RWPE1 (cell line): ENCODE data around the gene IFIH1.

Experiments
- CTCF ChIA-PET: fragments of 350-600 bp; sonication (Branson Sonifier 250); formaldehyde crosslinking; extraction: SDS; loops from one replicate; lab custom pipeline; 2021; lab: Yijun Ruan, JAX
- POLR2A ChIA-PET: fragments of 400-600 bp; formaldehyde crosslinking; extraction: SDS; loops from one replicate; lab custom pipeline; 2020; ENCODE audit warnings: antibody characterized with exemption; ENCODE audit not compliant: low non-redundant PET; lab: Yijun Ruan, JAX
- DNase-seq: peaks from one replicate; pipeline ENCODE4 v3.0.0; 2012; ENCODE audit warnings: low spot score
- H3K27ac ChIP-seq: fragments of 450-650 bp; 2 replicates; pipeline ENCODE4 v1.5.1; 2017
- TF ChIP-seq, protein P1 (sequence below): fragments of 450-650 bp; conservative IDR thresholded peaks from 2 replicates; pipeline ENCODE4 v1.5.1; 2017; ENCODE audit warnings: low read depth, mild to moderate bottlenecking

The IFIH1 gene

DNA sequence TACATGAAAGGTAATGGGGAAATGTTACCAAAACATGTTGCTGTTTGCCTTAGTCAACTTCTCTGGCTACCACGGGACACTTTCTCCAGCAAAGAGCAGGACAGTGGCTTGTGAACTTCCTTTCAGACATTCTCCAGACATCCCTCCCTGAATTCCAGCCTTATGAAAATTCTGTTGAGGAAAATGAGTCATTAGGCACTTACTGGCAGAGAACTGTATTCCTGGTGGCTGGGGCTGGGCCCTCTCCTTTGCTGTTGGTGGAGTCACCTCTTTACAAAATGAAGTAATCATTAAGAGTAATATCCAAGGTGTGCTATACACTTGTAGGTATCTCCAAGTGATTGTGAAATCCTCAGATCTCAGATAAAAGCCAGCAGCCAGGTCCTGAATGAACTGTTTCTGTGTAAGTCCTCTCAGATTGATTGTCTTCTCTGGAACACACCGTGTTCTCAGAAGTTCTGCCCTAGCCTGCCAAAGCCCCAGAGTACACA, 73.9 kb downstream of the IFIH1 start:
- ChIA-PET POLR2A (no interaction called here), CTCF (no interaction called here)
- no peak overlapping the region for H3K27ac ChIP-seq
- peak; percentile 87 for DNase-seq
- TF ChIP-seq, protein P1, sequence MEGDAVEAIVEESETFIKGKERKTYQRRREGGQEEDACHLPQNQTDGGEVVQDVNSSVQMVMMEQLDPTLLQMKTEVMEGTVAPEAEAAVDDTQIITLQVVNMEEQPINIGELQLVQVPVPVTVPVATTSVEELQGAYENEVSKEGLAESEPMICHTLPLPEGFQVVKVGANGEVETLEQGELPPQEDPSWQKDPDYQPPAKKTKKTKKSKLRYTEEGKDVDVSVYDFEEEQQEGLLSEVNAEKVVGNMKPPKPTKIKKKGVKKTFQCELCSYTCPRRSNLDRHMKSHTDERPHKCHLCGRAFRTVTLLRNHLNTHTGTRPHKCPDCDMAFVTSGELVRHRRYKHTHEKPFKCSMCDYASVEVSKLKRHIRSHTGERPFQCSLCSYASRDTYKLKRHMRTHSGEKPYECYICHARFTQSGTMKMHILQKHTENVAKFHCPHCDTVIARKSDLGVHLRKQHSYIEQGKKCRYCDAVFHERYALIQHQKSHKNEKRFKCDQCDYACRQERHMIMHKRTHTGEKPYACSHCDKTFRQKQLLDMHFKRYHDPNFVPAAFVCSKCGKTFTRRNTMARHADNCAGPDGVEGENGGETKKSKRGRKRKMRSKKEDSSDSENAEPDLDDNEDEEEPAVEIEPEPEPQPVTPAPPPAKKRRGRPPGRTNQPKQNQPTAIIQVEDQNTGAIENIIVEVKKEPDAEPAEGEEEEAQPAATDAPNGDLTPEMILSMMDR: no peak

DNA sequence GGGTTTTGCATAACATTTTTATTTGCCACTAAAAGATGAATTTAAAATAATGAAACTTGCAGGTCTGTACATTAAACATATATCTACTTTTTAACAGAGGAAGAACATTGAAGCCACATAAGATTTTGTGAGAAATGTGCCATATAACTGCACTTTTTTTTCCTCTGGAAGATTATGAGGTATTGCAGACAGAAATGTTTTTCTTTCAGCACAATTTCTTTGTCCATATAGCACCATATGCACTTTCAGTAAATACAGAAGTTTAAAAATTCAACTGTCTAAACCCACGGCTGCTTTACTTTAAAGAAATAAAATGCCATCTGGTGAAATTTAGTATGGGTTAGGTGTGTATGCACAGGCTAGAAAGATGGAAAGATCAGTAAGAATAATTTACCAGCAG, 74.8 kb downstream of the IFIH1 start:
- ChIA-PET POLR2A (no interaction called here), CTCF (interaction anchor here (1.8 kb wide), 1 partner anchor 23 kb away, joined by 5 read pairs; no protein-coding TSS in a partner anchor)
- DNase-seq: no peak
- H3K27ac ChIP-seq: no peak overlapping the region
- TF ChIP-seq, protein P1: no peak

DNA sequence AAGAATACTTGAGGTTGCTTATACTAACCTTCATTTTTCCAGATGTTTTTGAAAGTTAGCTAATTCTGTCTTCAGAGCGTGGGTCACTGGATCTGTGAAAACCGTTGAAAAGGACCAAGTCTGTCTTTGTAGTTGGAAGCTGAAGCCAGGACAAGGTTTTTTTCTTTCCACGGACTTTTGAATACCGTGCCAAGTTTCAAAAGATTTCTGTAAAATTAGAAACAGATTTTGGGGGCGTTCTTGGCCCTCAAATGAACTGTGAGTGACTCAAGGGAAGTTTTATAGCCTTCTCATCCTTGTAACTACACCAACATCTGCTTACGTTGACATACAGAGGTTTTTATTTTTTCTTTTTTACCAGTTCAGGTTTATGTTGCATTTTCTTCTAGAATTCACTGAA, 75.2 kb downstream of the IFIH1 start, which contains the start of gene FAP:
TSS of gene FAP (minus strand) at position 152 of the 400 bp plus-strand sequence. CDS start at position 34, 118 bp downstream.
- DNase-seq: no peak
- TF ChIP-seq, protein P1: no peak
- CTCF ChIA-PET: interaction anchor here (1.8 kb wide), 1 partner anchor 22 kb away, joined by 5 read pairs; no protein-coding TSS in a partner anchor
- POLR2A ChIA-PET: no interaction called here
- H3K27ac ChIP-seq: no peak within 1 kb of the TSS

GRCh38 chr2:162242586-162243280, 75.8 kb downstream of the IFIH1 start:
- ChIA-PET POLR2A (no interaction called here), CTCF (interaction anchor here (0.6 to 1.8 kb wide), 3 partner anchors 10 to 59 kb away, joined by 3 to 5 read pairs (median 4); no protein-coding TSS in a partner anchor)
- TF ChIP-seq, protein P1: no peak
- no peak for DNase-seq
- H3K27ac ChIP-seq: no peak overlapping the region

DNA sequence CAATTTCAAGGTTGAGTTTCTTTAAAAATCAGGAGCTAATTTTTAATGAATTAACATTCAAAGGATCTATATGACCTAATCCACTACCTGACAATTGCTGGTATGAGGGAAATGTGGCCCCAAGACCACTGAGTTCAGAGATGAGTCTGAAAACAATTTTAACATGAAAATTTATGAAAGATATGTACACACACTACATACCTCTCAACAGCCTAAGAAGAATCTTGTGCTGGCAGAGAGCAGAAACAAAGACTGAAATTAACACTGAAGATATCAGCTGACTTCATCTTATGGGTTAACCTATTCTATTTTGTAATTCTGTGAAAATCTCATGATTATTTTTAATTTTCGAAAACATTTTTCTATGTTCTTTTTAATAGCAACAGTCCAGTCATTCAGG, 76.9 kb downstream of the IFIH1 start:
- POLR2A ChIA-PET: no interaction called here
- H3K27ac ChIP-seq: no peak overlapping the region
- CTCF ChIA-PET: no interaction called here
- TF ChIP-seq, protein P1: no peak
- no peak for DNase-seq

- TF ChIP-seq, protein P1: no peak
- ChIA-PET CTCF (interaction anchor here (0.7 to 1.1 kb wide), 2 partner anchors 27 to 71 kb away, joined by 3 to 4 read pairs; no protein-coding TSS in a partner anchor), POLR2A (no interaction called here)
- DNase-seq: no peak
- H3K27ac ChIP-seq: no peak overlapping the region
Observed at GRCh38 chr2:162234620-162235462, 83.6 kb downstream of the IFIH1 start.
